SK-N-SH (cell line): ENCODE measurements around the gene SPRED2.

Experiments used
- CHD2 ChIP-seq: fragments of 150-350 bp; IDR thresholded peaks from 2 replicates; pipeline ENCODE4 v1.6.1; 2018; ENCODE audit warnings: low read length; ENCODE audit not compliant: partially characterized antibody
- CTCF ChIP-seq: fragments of 200-600 bp; sonication (generic); IDR thresholded peaks from 2 replicates; pipeline ENCODE4 v1.6.1; 2017; ENCODE audit warnings: antibody characterized with exemption, mild to moderate bottlenecking, moderate library complexity
- EP300 ChIP-seq, 2 experiments: IDR thresholded peaks; 2 replicates each; pipeline versions ENCODE4 v1.4.0 to v1.6.1; 2012; ENCODE audit warnings: borderline replicate concordance in 1 of 2, low read depth in 1 of 2, low read length in 1 of 2
- EZH2phosphoT487 ChIP-seq: fragments of 200-600 bp; sonication (generic); IDR thresholded peaks from 2 replicates; pipeline ENCODE4 v1.6.1; 2017; ENCODE audit warnings: low read depth, mixed run types, mild to moderate bottlenecking, antibody characterized with exemption, moderate library complexity, borderline replicate concordance
- GATA2 ChIP-seq: sonication (generic); formaldehyde crosslinking; IDR thresholded peaks from 2 replicates; pipeline ENCODE4 v1.5.0; 2020; ENCODE audit warnings: mild to moderate bottlenecking, missing genetic modification reagents
- JUND ChIP-seq: IDR thresholded peaks from 2 replicates; pipeline ENCODE4 v1.4.0; 2012
- MXI1 ChIP-seq: IDR thresholded peaks from 2 replicates; pipeline ENCODE4 v1.6.1; 2012; ENCODE audit warnings: mild to moderate bottlenecking, low read depth, low read length, improper control_type of control experiment
- POLR2AphosphoS5 ChIP-seq: IDR thresholded peaks from 2 replicates; pipeline ENCODE4 v1.6.1; 2012; ENCODE audit warnings: low read depth, low read length
- RAD21 ChIP-seq: IDR thresholded peaks from 2 replicates; pipeline ENCODE4 v1.6.1; 2012; ENCODE audit warnings: mild to moderate bottlenecking, low read length
- RCOR1 ChIP-seq: fragments of 150-350 bp; IDR thresholded peaks from 2 replicates; pipeline ENCODE4 v1.6.1; 2017; ENCODE audit warnings: antibody characterized with exemption, low read length
- YY1 ChIP-seq: IDR thresholded peaks from 2 replicates; pipeline ENCODE4 v1.4.0; 2012; ENCODE audit warnings: low read depth, mild to moderate bottlenecking
- ZBTB33 ChIP-seq: IDR thresholded peaks from 2 replicates; pipeline ENCODE4 v1.4.0; 2012; ENCODE audit warnings: low read depth, borderline replicate concordance

GRCh38 chr2:65393046-65393445, 39.4 kb downstream of the SPRED2 start:
- TF ChIP-seq CTCF = no peak
- no peak for TF ChIP-seq RCOR1
- TF ChIP-seq MXI1 = no peak
- no peak for TF ChIP-seq EP300 (IDR thresholded peaks at IDR 0.05; ENCODE audit: borderline replicate concordance in 1 of 2, low read depth in 1 of 2, low read length in 1 of 2)
- TF ChIP-seq CHD2 = no peak
- no peak for TF ChIP-seq ZBTB33
- TF ChIP-seq EZH2phosphoT487 = no peak
- no peak for TF ChIP-seq JUND
- no peak for TF ChIP-seq RAD21
- TF ChIP-seq POLR2AphosphoS5 = no peak
- TF ChIP-seq GATA2 (CRISPR knock-in tag) = no peak
- no peak for TF ChIP-seq YY1
